NCI-H1092 (cell line): Measurements from ENCODE around the gene SH2D2A.
A peak's percentile ranks its signal among the peaks of the same experiment; 100 is the strongest.

Experiments
- DNase-seq: peaks from one replicate; lab custom pipeline; 2025; lab: John Stamatoyannopoulos, UW

SH2D2A gene

DNA sequence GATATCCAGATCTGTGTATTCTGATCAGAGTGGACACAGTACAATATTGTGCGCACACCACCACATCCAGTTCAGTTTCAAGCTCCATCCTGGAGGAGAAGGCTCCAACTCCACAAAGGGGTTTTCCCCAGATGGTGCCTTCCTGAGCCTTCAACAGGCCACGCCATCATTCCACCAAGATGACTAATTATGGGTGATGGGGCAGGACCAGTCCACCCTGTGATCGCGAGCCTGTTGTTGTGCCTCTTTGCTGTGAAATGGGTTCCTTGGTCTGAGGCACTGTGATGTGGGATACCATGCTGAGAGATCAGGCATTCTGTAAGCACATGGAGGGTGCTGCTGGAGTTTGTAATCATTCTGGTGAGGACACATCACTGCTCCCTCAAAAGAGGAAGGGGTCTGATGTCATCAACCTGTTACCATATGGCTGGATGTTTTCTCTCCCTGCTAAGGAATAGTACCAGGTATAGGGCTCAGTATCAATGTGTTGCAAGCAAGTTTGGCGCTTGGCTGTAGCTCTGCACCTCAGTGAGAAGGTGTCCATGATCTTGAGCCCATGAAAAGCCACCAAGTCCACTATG is 6.7 kb upstream of the SH2D2A start:
- no peak for DNase-seq

DNA sequence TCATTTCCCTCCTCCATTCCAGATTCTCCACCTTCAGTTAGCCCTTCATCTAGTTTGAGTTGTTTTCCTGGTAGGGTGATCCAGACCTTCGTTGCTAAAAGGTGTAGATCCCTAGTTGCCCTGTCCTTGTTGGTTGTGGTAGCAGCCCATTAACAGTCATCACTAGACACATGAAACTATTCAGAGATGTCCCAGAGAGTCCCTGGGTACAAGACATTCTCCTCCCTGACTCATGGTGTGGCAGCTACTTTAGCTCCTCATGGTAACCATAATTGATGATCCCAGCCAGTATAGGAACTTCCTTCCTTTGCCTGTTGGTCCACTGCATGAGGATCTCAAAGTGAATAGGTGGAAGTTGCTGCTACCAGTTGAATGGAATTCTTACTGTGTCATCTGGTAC is 6.0 kb upstream of the SH2D2A start:
- no peak for DNase-seq

DNA sequence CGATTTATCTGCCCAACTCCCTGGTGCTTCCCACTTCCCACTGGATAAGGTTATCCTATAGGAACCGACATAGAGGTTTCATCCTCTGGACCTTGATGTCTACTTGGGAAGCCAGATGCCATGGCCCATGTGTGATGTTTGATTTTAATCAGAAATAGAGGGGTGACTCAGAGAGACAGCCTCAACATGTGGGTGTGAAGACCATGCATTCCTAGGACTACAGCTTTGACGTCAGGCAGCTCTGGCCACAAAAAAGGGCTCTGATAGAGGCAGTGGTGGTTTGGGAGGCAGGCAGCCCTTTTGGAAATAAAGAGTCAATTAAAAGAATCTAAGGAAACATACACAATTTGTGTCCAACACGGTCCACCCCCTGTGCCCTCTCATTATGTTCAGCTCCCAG is 5.2 kb upstream of the SH2D2A start:
- DNase-seq, result no peak

GRCh38 chr1:156815961-156816422 is 656 bp downstream of the SH2D2A start:
- DNase-seq, result no peak

- DNase-seq, result no peak
Measured at GRCh38 chr1:156815307-156815826, 1.3 kb downstream of the SH2D2A start.

DNA sequence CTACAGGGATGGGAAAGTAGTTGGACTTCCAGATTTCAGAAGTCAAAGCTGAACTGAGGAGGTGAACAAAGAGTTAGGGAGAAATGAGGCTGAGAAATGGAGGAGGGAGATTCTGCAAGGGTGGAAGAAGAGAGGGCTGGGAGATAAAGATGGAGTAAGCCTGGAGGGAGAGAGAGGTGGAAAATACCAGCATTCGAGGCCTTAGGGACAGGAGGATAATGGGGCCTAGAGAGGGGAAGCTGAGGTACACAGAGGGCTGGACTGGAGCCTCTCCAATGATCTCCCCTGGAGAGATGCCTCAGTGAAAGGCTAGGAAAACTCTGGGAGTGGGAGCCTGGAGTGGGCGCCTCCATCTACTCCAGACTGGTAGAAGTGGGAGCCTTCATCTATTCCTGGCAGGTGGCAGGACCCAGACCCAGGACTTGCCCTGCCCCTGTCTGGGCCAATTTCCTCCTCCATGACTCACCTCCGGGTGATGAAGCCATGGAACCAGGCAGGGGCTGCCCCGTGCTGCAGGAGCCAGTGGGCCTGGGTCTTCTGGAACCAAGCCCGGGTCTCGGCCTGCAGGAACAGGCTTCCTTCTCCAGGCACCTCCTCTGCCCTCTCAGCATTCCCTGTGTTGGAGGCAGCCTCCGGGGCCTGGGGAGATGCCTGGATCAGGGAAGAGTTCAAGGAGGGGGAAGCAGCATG is 1.9 kb downstream of the SH2D2A start:
- no peak for DNase-seq

DNA sequence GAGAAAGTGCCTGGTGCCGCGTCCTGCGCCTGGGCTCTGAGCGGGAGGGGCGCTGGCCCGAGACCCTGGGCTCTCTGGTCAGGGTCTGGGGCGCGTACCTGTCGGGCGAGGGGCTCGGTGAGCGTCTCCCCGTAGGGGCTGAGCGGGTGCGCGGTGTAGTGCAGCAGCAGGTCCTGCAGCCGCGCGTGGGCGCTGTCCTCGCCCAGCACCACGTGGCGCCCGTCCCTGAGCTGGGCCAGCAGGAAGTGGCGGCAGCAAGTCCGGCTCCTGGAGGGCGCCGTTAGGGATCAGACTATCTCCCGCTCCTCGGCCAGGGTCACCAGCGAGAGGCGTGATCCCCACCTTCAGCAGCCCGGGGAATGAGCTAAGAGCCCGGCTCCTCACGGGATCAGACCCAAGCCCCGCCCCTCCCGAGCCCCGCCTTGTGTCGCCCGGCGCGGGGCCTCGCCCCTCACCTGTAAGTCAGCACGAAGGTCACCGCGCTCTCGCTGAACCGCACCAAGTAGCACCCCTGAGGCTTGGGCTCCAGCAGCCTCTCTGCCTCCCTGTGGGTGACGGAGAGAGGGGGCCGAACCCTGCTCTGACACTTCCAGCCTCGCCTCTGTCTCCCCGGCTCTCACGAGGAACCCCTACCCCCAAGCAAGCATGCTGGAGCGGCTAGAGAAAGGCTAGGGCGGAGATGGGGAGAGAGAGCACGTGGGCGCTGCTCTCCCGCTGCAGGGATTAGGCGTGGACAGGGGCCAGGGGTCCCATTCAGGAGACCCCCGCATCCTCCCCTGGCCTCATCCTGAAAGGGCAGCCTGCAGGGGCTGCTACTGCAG is 2.7 kb downstream of the SH2D2A start:
- peak; percentile 51 for DNase-seq

- no peak for DNase-seq
Measured at GRCh38 chr1:156813298-156813697, 3.4 kb downstream of the SH2D2A start.

- no peak for DNase-seq
Measured at GRCh38 chr1:156812293-156812990, 4.2 kb downstream of the SH2D2A start.

GRCh38 chr1:156811168-156811567 is 5.5 kb downstream of the SH2D2A start:
- DNase-seq, result no peak

DNA sequence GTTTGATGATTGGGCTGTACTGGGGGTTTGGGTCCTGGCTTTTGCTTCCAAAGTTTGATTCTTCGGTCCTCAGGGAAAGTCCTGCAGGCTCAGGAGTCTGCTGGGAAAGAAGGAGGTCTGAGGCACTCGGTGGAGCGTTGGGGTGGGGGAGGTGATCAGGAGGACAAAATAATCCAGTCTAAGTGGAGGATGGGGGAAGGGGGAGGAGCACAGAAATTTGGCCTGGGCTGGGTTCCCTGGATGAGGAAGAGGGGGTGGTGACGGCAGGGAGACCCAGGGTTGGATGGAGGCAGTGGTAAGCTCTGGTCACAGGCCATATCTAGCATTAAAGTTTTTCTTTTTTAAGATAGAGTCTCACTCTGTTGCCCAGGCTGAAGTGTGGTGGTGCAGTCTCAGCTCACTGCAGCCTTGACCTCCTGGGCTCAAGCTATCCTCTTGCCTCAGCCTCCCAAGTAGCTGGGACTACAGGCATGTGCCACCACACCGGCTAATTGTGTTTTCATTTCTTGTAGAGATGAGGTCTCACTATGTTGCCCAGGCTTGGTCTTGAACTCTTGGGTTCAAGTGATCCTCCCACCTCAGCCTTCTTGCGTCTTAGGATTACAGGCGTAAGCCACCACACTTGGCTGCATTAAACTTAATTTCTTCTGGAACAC is 6.8 kb downstream of the SH2D2A start:
- DNase-seq, result no peak

DNA sequence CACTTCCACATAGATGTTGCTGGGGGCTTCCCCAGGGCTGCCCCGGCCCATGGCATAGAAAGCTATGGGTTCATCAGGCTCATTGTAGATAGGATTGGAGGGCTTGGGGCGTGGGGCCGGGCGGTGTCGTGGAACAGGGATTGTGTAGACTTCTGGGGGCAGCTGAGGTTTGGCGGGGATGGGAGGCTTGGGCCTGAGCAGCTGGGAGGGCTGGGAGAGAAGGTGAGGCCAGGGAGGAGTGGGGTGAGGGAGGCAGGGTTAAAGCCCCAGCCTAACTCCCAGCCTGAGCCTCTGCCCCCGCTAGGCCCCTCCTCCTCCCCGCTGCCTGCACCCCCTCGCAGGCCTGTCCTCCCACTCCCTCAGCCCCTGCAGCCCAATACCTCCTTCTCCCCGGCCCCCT is 7.4 kb downstream of the SH2D2A start:
- DNase-seq, result no peak

DNA sequence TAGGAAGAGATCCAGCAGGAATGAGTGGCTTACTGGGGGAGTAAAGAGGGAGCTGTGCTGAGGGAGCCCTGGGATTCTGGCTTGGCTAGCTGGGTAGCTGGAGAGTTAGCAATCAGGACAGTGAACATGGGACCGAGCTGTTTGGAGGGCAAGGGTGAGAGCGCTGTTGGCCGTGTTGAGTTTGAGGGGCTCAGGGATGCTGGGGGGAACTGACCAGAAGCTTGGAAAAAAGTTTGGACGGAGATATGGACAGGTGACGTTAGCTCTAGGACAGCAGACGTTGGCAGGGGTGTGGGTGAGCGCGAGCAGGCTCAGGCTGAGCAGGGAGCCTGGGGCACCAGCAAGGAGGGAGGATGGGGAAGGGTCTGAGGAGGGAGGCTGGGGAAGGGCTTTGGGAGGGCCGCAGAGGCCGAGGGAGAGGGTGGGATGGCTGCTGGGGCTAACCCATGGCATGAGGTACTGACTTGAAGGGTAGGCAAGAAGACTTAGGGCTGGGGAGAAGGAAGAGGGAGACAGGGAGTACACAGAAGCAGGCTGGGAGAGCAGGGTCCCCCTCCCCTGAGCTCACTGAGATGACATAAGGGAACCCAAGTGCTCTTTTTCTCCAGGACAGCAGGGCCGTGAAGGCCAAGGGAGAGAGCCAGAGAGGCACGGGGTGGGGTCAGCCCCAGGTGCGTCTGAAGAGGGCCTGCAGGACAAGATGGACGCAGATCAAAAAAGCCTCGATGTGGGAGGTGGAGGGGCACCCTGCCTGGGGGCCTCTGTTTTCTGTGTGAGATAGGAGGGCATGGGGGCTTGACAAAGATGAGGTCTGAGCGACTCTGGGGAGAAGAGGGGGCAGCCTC is 8.2 kb downstream of the SH2D2A start:
- no peak for DNase-seq

GRCh38 chr1:156807627-156808026 is 9.0 kb downstream of the SH2D2A start:
- DNase-seq, result no peak

DNA sequence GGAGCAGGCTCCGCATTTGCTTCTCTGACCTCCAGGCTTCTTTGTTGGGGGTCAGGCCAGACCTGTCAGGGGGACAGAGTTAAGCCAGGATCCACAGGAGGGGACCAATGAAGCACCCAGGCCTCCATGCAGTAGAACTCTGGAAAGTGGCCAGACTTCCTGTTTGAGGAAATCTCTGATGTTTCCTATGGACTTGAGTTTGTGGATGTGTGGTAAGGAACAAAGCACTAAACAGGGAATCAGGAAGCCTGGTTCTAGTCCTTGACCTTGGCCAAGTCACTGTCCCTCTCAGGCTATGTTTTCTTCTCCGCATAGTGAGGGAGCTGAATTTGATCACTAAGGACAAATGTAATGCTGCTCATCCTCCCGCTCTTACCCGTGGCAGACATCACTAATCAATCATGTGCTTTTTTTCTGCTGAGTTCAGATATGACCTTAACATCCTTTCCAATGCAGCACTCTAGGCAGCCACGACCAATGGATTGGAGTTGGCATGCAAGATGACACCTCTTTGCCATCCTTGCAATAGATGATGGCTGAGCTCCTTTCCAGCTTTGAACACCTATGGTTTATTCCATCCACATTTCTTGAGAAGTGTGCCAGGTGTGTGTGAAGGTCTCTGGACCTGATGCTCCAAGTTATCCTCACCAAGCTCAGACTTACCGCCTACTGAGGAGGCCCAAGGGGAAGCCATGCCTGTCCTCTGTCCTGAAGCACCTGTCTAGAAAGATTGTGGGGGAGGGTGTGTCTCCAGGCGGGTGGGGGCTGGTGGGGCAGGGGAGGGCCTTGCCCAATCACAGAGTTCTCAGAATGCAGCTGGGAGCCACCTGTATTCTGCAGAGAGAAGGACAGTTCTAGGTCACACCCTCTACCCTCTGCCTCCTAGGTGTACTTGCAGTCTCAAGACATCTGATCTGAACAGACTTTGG is 9.9 kb downstream of the SH2D2A start:
- DNase-seq, result no peak

- no peak for DNase-seq
Measured at GRCh38 chr1:156805766-156806511, 10.7 kb downstream of the SH2D2A start.

- peak; percentile 66 for DNase-seq
Measured at GRCh38 chr1:156804572-156805243, 11.9 kb downstream of the SH2D2A start.

DNA sequence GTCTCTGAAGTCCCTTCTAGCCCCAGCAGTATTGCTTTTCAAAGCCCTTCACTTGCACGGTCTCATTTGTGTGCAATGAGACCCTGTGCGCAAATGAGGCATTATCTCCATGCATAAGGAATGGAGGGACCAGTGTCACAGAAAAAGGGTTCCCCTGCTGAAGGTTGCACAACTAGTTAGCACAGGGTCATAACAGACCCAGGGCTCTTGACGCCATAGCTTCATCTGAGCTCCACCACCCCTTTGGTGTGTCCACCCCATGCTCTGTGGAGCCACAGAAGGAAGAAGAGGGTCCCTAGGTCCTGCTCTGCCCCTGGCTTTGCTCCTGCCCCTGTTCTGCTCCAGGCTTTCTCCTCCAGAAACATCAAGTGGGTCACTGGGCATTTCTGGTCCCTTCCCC is 12.6 kb downstream of the SH2D2A start:
- DNase-seq, result no peak
